NT2/D1 (cell line): ENCODE results near the gene NEU4.

Experiments
- DNase-seq: peaks from one replicate; pipeline ENCODE4 v3.0.0-alpha.2; 2011; ENCODE audit warnings: low read depth, low spot score
- H3K27me3 ChIP-seq: 2 replicates; pipeline ENCODE4 v1.6.0; 2011; ENCODE audit warnings: mild to moderate bottlenecking; ENCODE audit not compliant: insufficient read length, insufficient read depth
- H3K36me3 ChIP-seq: 2 replicates; pipeline ENCODE4 v1.6.1; 2011; ENCODE audit warnings: mild to moderate bottlenecking, low read length, mixed read lengths; ENCODE audit not compliant: insufficient read depth, insufficient read length
- H3K4me1 ChIP-seq: 2 replicates; pipeline ENCODE4 v1.5.1; 2011; ENCODE audit not compliant: insufficient read depth, insufficient read length
- H3K4me3 ChIP-seq: 2 replicates; pipeline ENCODE4 v1.5.1; 2011; ENCODE audit warnings: low read depth; ENCODE audit not compliant: insufficient read length
- H3K9ac ChIP-seq: 2 replicates; pipeline ENCODE4 v1.6.0; 2011; ENCODE audit warnings: low read depth; ENCODE audit not compliant: insufficient read length
- H3K9me3 ChIP-seq: 2 replicates; pipeline ENCODE4 v1.5.1; 2011; ENCODE audit warnings: mild to moderate bottlenecking, low read length; ENCODE audit not compliant: insufficient read depth
- SUZ12 ChIP-seq: IDR thresholded peaks from 2 replicates; pipeline ENCODE4 v1.6.1; 2011; ENCODE audit not compliant: insufficient read length, insufficient read depth; ENCODE audit errors: extremely low read depth
- YY1 ChIP-seq: IDR thresholded peaks from 2 replicates; pipeline ENCODE4 v1.6.1; 2011; ENCODE audit not compliant: insufficient read length, insufficient read depth
- ZNF274 ChIP-seq: IDR thresholded peaks from 2 replicates; pipeline ENCODE4 v1.6.1; 2011; ENCODE audit warnings: mild to moderate bottlenecking, low read depth, low read length

NEU4 gene

GRCh38 chr2:241793385-241793784, 15.6 kb upstream of the NEU4 start:
- Histone ChIP-seq H3K36me3 (no peaks in the 10 kb centered on the region), H3K9me3 (peaks cover 29% of the 10 kb centered on the region), H3K9ac (no peak overlapping the region), H3K27me3 (no peaks in the 10 kb centered on the region), H3K4me3 (no peak overlapping the region), H3K4me1 (peaks cover 9% of the 10 kb centered on the region)
- no peak for DNase-seq
- no peak for TF ChIP-seq YY1

GRCh38 chr2:241794250-241794823, 14.7 kb upstream of the NEU4 start:
- DNase-seq = no peak
- no peaks in the 10 kb centered on the region for H3K27me3 ChIP-seq
- no peaks in the 10 kb centered on the region for H3K36me3 ChIP-seq
- TF ChIP-seq SUZ12 (no peak), ZNF274 (no peak), YY1 (no peak)
- peaks cover 20% of the 10 kb centered on the region for H3K9me3 ChIP-seq
- peaks cover 13% of the 10 kb centered on the region for H3K4me1 ChIP-seq
- no peak overlapping the region for H3K4me3 ChIP-seq
- H3K9ac ChIP-seq = no peak overlapping the region

GRCh38 chr2:241795021-241795999, 13.7 kb upstream of the NEU4 start:
- Histone ChIP-seq H3K4me3 (no peak overlapping the region), H3K4me1 (peaks cover 13% of the 10 kb centered on the region), H3K9me3 (peaks cover 11% of the 10 kb centered on the region), H3K36me3 (no peaks in the 10 kb centered on the region), H3K9ac (no peak overlapping the region), H3K27me3 (no peaks in the 10 kb centered on the region)
- TF ChIP-seq SUZ12 = no peak
- no peak for TF ChIP-seq ZNF274
- TF ChIP-seq YY1 = no peak
- DNase-seq = no peak

GRCh38 chr2:241796209-241796608, 12.8 kb upstream of the NEU4 start:
- no peak for DNase-seq
- H3K9me3 ChIP-seq = peaks cover 2% of the 10 kb centered on the region
- no peak overlapping the region for H3K4me3 ChIP-seq
- H3K9ac ChIP-seq = no peak overlapping the region
- no peaks in the 10 kb centered on the region for H3K27me3 ChIP-seq
- H3K36me3 ChIP-seq = no peaks in the 10 kb centered on the region
- H3K4me1 ChIP-seq = peaks cover 16% of the 10 kb centered on the region
- TF ChIP-seq YY1 = no peak
- TF ChIP-seq ZNF274 = no peak
- no peak for TF ChIP-seq SUZ12

- no peak overlapping the region for H3K4me3 ChIP-seq
- no peaks in the 10 kb centered on the region for H3K36me3 ChIP-seq
- no peak overlapping the region for H3K9ac ChIP-seq
- no peak for DNase-seq
- no peaks in the 10 kb centered on the region; the same call in 1 of the 2 replicates for H3K9me3 ChIP-seq
- H3K27me3 ChIP-seq = no peaks in the 10 kb centered on the region
- TF ChIP-seq SUZ12 (no peak), ZNF274 (no peak), YY1 (no peak)
- H3K4me1 ChIP-seq = peaks cover 21% of the 10 kb centered on the region
Measured at GRCh38 chr2:241796610-241797138, 12.3 kb upstream of the NEU4 start.

- Histone ChIP-seq H3K4me3 (no peak overlapping the region), H3K9ac (no peak overlapping the region), H3K4me1 (peaks cover 23% of the 10 kb centered on the region), H3K36me3 (no peaks in the 10 kb centered on the region), H3K9me3 (no peaks in the 10 kb centered on the region; the same call in 1 of the 2 replicates), H3K27me3 (no peaks in the 10 kb centered on the region)
- TF ChIP-seq YY1 (no peak), ZNF274 (no peak), SUZ12 (no peak)
- DNase-seq = no peak
Measured at GRCh38 chr2:241797441-241798080, 11.4 kb upstream of the NEU4 start.

- Histone ChIP-seq H3K4me1 (peaks cover 29% of the 10 kb centered on the region), H3K9me3 (no peaks in the 10 kb centered on the region; the same call in 1 of the 2 replicates), H3K27me3 (no peaks in the 10 kb centered on the region), H3K4me3 (no peak overlapping the region), H3K36me3 (no peaks in the 10 kb centered on the region), H3K9ac (no peak overlapping the region)
- no peak for TF ChIP-seq ZNF274
- no peak for TF ChIP-seq YY1
- no peak for TF ChIP-seq SUZ12
- no peak for DNase-seq
Measured at GRCh38 chr2:241798081-241798630, 10.8 kb upstream of the NEU4 start.
